NB4 (cell line): ENCODE measurements around the gene IRF2BP1.
A peak's percentile ranks its signal among the peaks of the same experiment; 100 is the strongest.

Source experiments
- DNase-seq: peaks from one replicate; pipeline ENCODE4 v3.0.0; 2010; ENCODE audit warnings: low read depth
- H3K4me3 ChIP-seq: one replicate; pipeline ENCODE4 v1.5.1; 2011; ENCODE audit warnings: mild to moderate bottlenecking, low read depth, low read length, moderate library complexity
- CTCF ChIP-seq: IDR thresholded peaks from one replicate; pipeline ENCODE4 v1.5.1; 2012; ENCODE audit warnings: low read depth, low read length
- MAX ChIP-seq: IDR thresholded peaks from 2 replicates; pipeline ENCODE4 v1.6.1; 2011; ENCODE audit warnings: low read depth, low read length
- MYC ChIP-seq: IDR thresholded peaks from 2 replicates; pipeline ENCODE4 v1.6.1; 2011; ENCODE audit warnings: low read depth, low read length
- POLR2A ChIP-seq: IDR thresholded peaks from 2 replicates; pipeline ENCODE4 v1.6.1; 2011; ENCODE audit warnings: mild to moderate bottlenecking; ENCODE audit not compliant: insufficient read length; ENCODE audit errors: extremely low read depth

Gene IRF2BP1

GRCh38 chr19:45864629-45865082, 21.3 kb downstream of the IRF2BP1 start:
- TF ChIP-seq POLR2A (no peak), CTCF (no peak), MAX (no peak), MYC (no peak)
- peak; percentile 19 for DNase-seq
- H3K4me3 ChIP-seq, result no peak overlapping the region

GRCh38 chr19:45863840-45864628, 21.9 kb downstream of the IRF2BP1 start, which contains the start of gene FOXA3:
FOXA3 (plus strand) TSS chr19:45864326; CDS start chr19:45864457, 131 bp downstream.
- peak within 1 kb of the TSS; percentile 41 for H3K4me3 ChIP-seq
- peak; percentile 85 for DNase-seq
- TF ChIP-seq MYC (no peak), POLR2A (no peak), CTCF (peak; percentile 80)

- H3K4me3 ChIP-seq, result peak overlapping the region; percentile 41
- peak; percentile 88; the same call in 1 of the 2 replicates for TF ChIP-seq MYC
- no peak for TF ChIP-seq MAX
- TF ChIP-seq CTCF, result no peak
- TF ChIP-seq POLR2A, result no peak
- DNase-seq, result no peak
Observed at GRCh38 chr19:45863335-45863839, 22.6 kb downstream of the IRF2BP1 start.

GRCh38 chr19:45862564-45863334, 23.2 kb downstream of the IRF2BP1 start, which contains the start of gene SYMPK:
SYMPK (minus strand) TSS chr19:45863147; CDS start chr19:45854495, 8,652 bp downstream.
- peak within 1 kb of the TSS; percentile 80 for H3K4me3 ChIP-seq
- TF ChIP-seq MAX (peak; percentile 85), POLR2A (peak; percentile 78), CTCF (no peak), MYC (peak; percentile 43)
- DNase-seq, result peak; percentile 100

GRCh38 chr19:45862271-45862563, 23.7 kb downstream of the IRF2BP1 start:
- no peak for TF ChIP-seq CTCF
- no peak for TF ChIP-seq MAX
- TF ChIP-seq POLR2A, result no peak
- no peak for TF ChIP-seq MYC
- H3K4me3 ChIP-seq, result peak overlapping the region; percentile 80
- DNase-seq, result no peak
